ENCODE data around the gene PARD6G. TPM values are rescaled to one million over a fixed set of nuclear protein-coding genes. Genes with fewer than 3 reads are reported as not detected.
A peak's percentile ranks its signal among the peaks of the same experiment; 100 is the strongest.

PARD6G gene
- total RNA-seq, 1 donor from 2014 or later, result 29.6 TPM

DNA sequence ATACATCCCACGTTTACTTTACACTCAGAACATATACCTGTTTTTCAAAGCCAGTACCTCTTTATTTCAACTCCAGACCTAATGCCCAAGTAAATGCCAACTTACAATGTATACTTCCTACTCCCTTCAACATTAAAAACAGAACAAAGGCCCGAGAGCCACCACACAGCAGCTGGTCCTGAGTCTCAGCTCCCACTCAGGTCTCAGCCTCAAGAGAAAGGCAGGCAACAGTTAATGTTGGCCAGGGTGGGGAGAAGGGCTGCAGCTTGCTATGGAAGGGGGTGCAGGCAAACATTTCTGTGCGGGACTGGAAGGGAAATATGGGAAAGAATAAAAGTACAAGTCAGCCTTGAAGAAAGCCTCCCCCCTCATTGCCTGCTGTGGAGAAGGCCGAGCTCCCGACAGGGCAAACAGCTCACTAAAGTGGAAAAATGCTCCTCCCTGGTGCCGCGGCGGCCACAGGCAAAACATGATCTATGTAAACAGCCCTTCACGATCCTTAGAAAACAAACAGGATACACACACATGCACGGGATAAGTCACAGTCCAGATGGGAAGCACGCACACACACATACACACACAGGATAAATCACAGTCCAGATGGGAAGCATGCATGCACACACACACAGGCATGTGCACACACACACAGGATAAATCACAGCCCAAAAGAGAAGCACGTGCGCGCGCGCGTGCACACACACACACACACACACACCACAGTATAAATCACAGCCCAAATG lies 70.8 kb downstream of the PARD6G start:
- Histone ChIP-seq H4K20me1 (ENCODE audit: insufficient read depth, low read length) (peaks cover 10% of the 10 kb centered on the region), H3K4me2 (ENCODE audit: low read length) (no peak overlapping the region)
- H3K27ac Mint-ChIP-seq (ENCODE audit: unreplicated experiment), result no peak overlapping the region

DNA sequence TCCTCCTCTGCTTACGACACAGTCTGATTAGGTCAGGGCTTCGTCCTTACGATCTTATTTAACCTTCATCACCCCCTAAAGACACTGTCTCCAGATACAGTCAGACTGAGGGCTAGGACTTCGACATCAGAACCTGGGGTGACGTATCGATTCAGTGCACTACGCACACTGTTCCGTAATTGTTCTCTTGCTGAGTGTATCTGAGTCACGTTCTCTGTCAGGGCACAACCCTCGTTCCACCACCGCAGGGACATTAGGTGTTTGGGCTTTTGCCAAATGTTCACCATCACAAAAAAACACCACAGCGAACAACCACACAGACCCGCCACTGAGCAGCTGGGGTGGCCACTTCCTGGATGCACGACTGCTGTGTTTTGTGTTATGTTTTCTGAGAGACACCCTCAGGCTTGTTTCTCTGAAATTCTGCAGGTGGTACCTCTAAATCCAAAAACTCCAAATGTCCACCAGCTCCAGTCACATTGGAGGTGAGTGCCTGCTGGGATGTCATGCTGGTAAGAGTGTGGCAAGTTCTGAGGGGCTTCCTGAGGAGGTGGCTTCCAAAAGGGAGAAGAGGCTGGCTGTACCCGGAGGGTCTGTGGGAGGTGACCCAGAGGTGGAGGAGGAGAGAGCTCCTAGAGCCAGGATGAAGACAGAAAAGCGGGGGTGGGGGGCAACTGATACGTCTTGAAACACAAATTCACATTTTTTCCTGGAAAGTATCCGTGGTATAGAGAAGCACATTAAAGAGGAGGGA lies 71.7 kb downstream of the PARD6G start:
- Histone ChIP-seq H3K9me3 (ENCODE audit: insufficient read depth, low read depth, low read length) (no peaks in the 10 kb centered on the region), H3K9ac (ENCODE audit: low read length) (no peak overlapping the region), H3K4me3 (ENCODE audit: insufficient read depth, low read depth, low read length) (no peak overlapping the region), H3K27ac (ENCODE audit: low read depth, low read length) (no peak overlapping the region), H4K20me1 (ENCODE audit: insufficient read depth, low read length) (peaks cover 10% of the 10 kb centered on the region), H3K36me3 (ENCODE audit: insufficient read depth, low read length) (no peaks in the 10 kb centered on the region), H2AFZ (ENCODE audit: low read depth, low read length) (no peak overlapping the region), H3K4me2 (ENCODE audit: low read length) (no peak overlapping the region), H3K27me3 (ENCODE audit: insufficient read depth, low read length) (no peaks in the 10 kb centered on the region), H3K4me1 (ENCODE audit: insufficient read depth, low read length) (no peaks in the 10 kb centered on the region), H3K79me2 (ENCODE audit: insufficient read depth, low read length) (no peaks in the 10 kb centered on the region)
- Mint-ChIP-seq H3K4me3 (ENCODE audit: unreplicated experiment) (no peak overlapping the region), H3K27me3 (ENCODE audit: low read depth, unreplicated experiment) (no peaks in the 10 kb centered on the region), H3K27ac (ENCODE audit: unreplicated experiment) (peak overlapping the region; percentile 10), H3K36me3 (ENCODE audit: low read depth, unreplicated experiment) (peaks cover 8% of the 10 kb centered on the region), H3K9me3 (ENCODE audit: unreplicated experiment) (no peaks in the 10 kb centered on the region), H3K4me1 (ENCODE audit: low read depth, unreplicated experiment) (peaks cover 18% of the 10 kb centered on the region)
- TF ChIP-seq EZH2 (IDR thresholded peaks at IDR 0.05; ENCODE audit: insufficient read depth, low read length), result no peak
- TF ChIP-seq, protein P1, sequence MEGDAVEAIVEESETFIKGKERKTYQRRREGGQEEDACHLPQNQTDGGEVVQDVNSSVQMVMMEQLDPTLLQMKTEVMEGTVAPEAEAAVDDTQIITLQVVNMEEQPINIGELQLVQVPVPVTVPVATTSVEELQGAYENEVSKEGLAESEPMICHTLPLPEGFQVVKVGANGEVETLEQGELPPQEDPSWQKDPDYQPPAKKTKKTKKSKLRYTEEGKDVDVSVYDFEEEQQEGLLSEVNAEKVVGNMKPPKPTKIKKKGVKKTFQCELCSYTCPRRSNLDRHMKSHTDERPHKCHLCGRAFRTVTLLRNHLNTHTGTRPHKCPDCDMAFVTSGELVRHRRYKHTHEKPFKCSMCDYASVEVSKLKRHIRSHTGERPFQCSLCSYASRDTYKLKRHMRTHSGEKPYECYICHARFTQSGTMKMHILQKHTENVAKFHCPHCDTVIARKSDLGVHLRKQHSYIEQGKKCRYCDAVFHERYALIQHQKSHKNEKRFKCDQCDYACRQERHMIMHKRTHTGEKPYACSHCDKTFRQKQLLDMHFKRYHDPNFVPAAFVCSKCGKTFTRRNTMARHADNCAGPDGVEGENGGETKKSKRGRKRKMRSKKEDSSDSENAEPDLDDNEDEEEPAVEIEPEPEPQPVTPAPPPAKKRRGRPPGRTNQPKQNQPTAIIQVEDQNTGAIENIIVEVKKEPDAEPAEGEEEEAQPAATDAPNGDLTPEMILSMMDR (IDR thresholded peaks at IDR 0.05; ENCODE audit: insufficient read depth, low read depth, low read length), result no peak
- FAIRE-seq, result no peak
- peak; percentile 39 for DNase-seq (ENCODE audit: low read depth)

More for the DNA sequence above, 70.8 kb downstream of the PARD6G start:
- no peak overlapping the region for H3K4me3 Mint-ChIP-seq (ENCODE audit: unreplicated experiment)
- H3K9ac ChIP-seq (ENCODE audit: low read length), result no peak overlapping the region
- no peaks in the 10 kb centered on the region for H3K4me1 ChIP-seq (ENCODE audit: insufficient read depth, low read length)
- no peak overlapping the region for H3K27ac ChIP-seq (ENCODE audit: low read depth, low read length)
- TF ChIP-seq, protein P1 (IDR thresholded peaks at IDR 0.05; ENCODE audit: insufficient read depth, low read depth, low read length), result no peak
- no peak for TF ChIP-seq EZH2 (IDR thresholded peaks at IDR 0.05; ENCODE audit: insufficient read depth, low read length)
- no peaks in the 10 kb centered on the region for H3K36me3 ChIP-seq (ENCODE audit: insufficient read depth, low read length)
- peaks cover 12% of the 10 kb centered on the region for H3K4me1 Mint-ChIP-seq (ENCODE audit: low read depth, unreplicated experiment)
- H3K36me3 Mint-ChIP-seq (ENCODE audit: low read depth, unreplicated experiment), result peaks cover 8% of the 10 kb centered on the region
- H3K4me3 ChIP-seq (ENCODE audit: insufficient read depth, low read depth, low read length), result no peak overlapping the region
- H3K27me3 ChIP-seq (ENCODE audit: insufficient read depth, low read length), result no peaks in the 10 kb centered on the region
- H3K79me2 ChIP-seq (ENCODE audit: insufficient read depth, low read length), result no peaks in the 10 kb centered on the region
- no peak for DNase-seq (ENCODE audit: low read depth)
- H2AFZ ChIP-seq (ENCODE audit: low read depth, low read length), result no peak overlapping the region
- no peaks in the 10 kb centered on the region for H3K9me3 Mint-ChIP-seq (ENCODE audit: unreplicated experiment)
- no peak for FAIRE-seq
- H3K9me3 ChIP-seq (ENCODE audit: insufficient read depth, low read depth, low read length), result no peaks in the 10 kb centered on the region
- no peaks in the 10 kb centered on the region for H3K27me3 Mint-ChIP-seq (ENCODE audit: low read depth, unreplicated experiment)

Data from astrocyte (in vitro differentiated cells and primary cell).